Mucosa of rectum (tissue), 2 donors: Measurements from ENCODE around the gene CSF1.
"Not testable (repeated sequence)": the region's sequence is repeated elsewhere in the genome, so short reads cannot be mapped to it uniquely, and the experiment has no call there.

Experiments
- H3K27ac ChIP-seq, 2 donors: one replicate each; pipeline ENCODE4 v1.7.0; 2013; ENCODE audit warnings: inconsistent platforms in 2 of 2, low read depth in 2 of 2, low read length in 2 of 2
- H3K27me3 ChIP-seq, 2 donors: one replicate each; pipeline ENCODE4 v1.7.0; 2013; ENCODE audit warnings: low read length in 2 of 2; ENCODE audit not compliant: control insufficient read depth in 2 of 2, insufficient read depth in 2 of 2
- H3K36me3 ChIP-seq, 2 donors: one replicate each; pipeline ENCODE4 v1.7.0; 2013; ENCODE audit warnings: low read length in 2 of 2; ENCODE audit not compliant: control insufficient read depth in 2 of 2, insufficient read depth in 2 of 2
- H3K4me1 ChIP-seq, 2 donors: one replicate each; pipeline ENCODE4 v1.7.0; 2013; ENCODE audit warnings: low read length in 2 of 2, mild to moderate bottlenecking in 1 of 2; ENCODE audit not compliant: control insufficient read depth in 2 of 2, insufficient read depth in 2 of 2
- H3K4me3 ChIP-seq, 2 donors: one replicate each; pipeline ENCODE4 v1.7.0; 2013; ENCODE audit warnings: low read length in 2 of 2
- H3K9ac ChIP-seq, 2 donors: one replicate each; pipeline ENCODE4 v1.7.0; 2013; ENCODE audit warnings: low read length in 2 of 2, low read depth in 1 of 2, mild to moderate bottlenecking in 1 of 2
- H3K9me3 ChIP-seq, 2 donors: one replicate each; pipeline ENCODE4 v1.7.0; 2013; ENCODE audit warnings: low read length in 2 of 2; ENCODE audit not compliant: control insufficient read depth in 2 of 2
- donor health status: healthy.
- donor health status: Normal muscosa, but diverticular disease.

The CSF1 gene

GRCh38 chr1:109910123-109910962 is at the start of gene CSF1:
CSF1 (plus strand) TSS chr1:109910849; CDS start chr1:109911024, 175 bp downstream.
- peak within 1 kb of the TSS; percentile 76 to 78 for H3K4me3 ChIP-seq
- H3K9me3 ChIP-seq: no peaks in the 10 kb centered on the region
- H3K27me3 ChIP-seq: no peaks in the 10 kb centered on the region
- peak within 1 kb of the TSS; percentile 65 to 79 for H3K27ac ChIP-seq
- H3K9ac ChIP-seq: peak within 1 kb of the TSS; percentile 70 to 77
- H3K4me1 ChIP-seq: peaks cover 14 to 19% of the 10 kb centered on the region in 2 donors
- peaks cover 0 to 2% of the 10 kb centered on the region in 2 donors for H3K36me3 ChIP-seq

GRCh38 chr1:109861616-109862015 is 49.0 kb upstream of the CSF1 start:
- H3K4me3 ChIP-seq, H3K36me3 ChIP-seq, H3K27me3 ChIP-seq, H3K27ac ChIP-seq, H3K9me3 ChIP-seq, H3K9ac ChIP-seq, H3K4me1 ChIP-seq: not testable (repeated sequence)

- H3K4me1 ChIP-seq: peaks cover 0 to 8% of the 10 kb centered on the region in 2 donors
- H3K27me3 ChIP-seq: no peaks in the 10 kb centered on the region
- H3K4me3 ChIP-seq: peak overlapping the region in 1 of 2 donors; percentile 37
- H3K9me3 ChIP-seq: no peaks in the 10 kb centered on the region
- no peak overlapping the region for H3K9ac ChIP-seq
- no peaks in the 10 kb centered on the region for H3K36me3 ChIP-seq
- peak overlapping the region in 1 of 2 donors; percentile 69 for H3K27ac ChIP-seq
Measured at GRCh38 chr1:109863667-109864046, 47.0 kb upstream of the CSF1 start.

GRCh38 chr1:109864047-109864822 is 46.4 kb upstream of the CSF1 start:
- H3K36me3 ChIP-seq: no peaks in the 10 kb centered on the region
- no peak overlapping the region for H3K9ac ChIP-seq
- peak overlapping the region; percentile 18 to 69 for H3K27ac ChIP-seq
- peak overlapping the region in 1 of 2 donors; percentile 37 for H3K4me3 ChIP-seq
- H3K27me3 ChIP-seq: no peaks in the 10 kb centered on the region
- H3K4me1 ChIP-seq: peaks cover 0 to 8% of the 10 kb centered on the region in 2 donors
- no peaks in the 10 kb centered on the region for H3K9me3 ChIP-seq

GRCh38 chr1:109864930-109865612 is 45.6 kb upstream of the CSF1 start:
- peaks cover 0 to 8% of the 10 kb centered on the region in 2 donors for H3K4me1 ChIP-seq
- H3K27ac ChIP-seq: peak overlapping the region; percentile 18 to 69
- no peaks in the 10 kb centered on the region for H3K9me3 ChIP-seq
- no peaks in the 10 kb centered on the region for H3K36me3 ChIP-seq
- no peaks in the 10 kb centered on the region for H3K27me3 ChIP-seq
- no peak overlapping the region for H3K4me3 ChIP-seq
- no peak overlapping the region for H3K9ac ChIP-seq

- Histone ChIP-seq H3K9me3 (no peaks in the 10 kb centered on the region), H3K4me3 (no peak overlapping the region), H3K9ac (no peak overlapping the region), H3K27me3 (no peaks in the 10 kb centered on the region), H3K36me3 (no peaks in the 10 kb centered on the region), H3K4me1 (peaks cover 0 to 8% of the 10 kb centered on the region in 2 donors), H3K27ac (no peak overlapping the region)
Measured at GRCh38 chr1:109866071-109866470, 44.6 kb upstream of the CSF1 start.

- H3K27me3 ChIP-seq: no peaks in the 10 kb centered on the region
- H3K9me3 ChIP-seq: no peaks in the 10 kb centered on the region
- H3K27ac ChIP-seq: peak overlapping the region in 1 of 2 donors; percentile 11
- H3K4me3 ChIP-seq: no peak overlapping the region
- no peaks in the 10 kb centered on the region for H3K36me3 ChIP-seq
- H3K9ac ChIP-seq: no peak overlapping the region
- peaks cover 0 to 8% of the 10 kb centered on the region in 2 donors for H3K4me1 ChIP-seq
Measured at GRCh38 chr1:109873278-109874175, 37.1 kb upstream of the CSF1 start.

- no peaks in the 10 kb centered on the region for H3K36me3 ChIP-seq
- no peak overlapping the region for H3K4me3 ChIP-seq
- no peak overlapping the region for H3K9ac ChIP-seq
- H3K4me1 ChIP-seq: peaks cover 0 to 8% of the 10 kb centered on the region in 2 donors
- H3K27ac ChIP-seq: no peak overlapping the region
- no peaks in the 10 kb centered on the region for H3K9me3 ChIP-seq
- H3K27me3 ChIP-seq: no peaks in the 10 kb centered on the region
Measured at GRCh38 chr1:109874445-109874844, 36.2 kb upstream of the CSF1 start.

GRCh38 chr1:109875874-109876273 is 34.8 kb upstream of the CSF1 start:
- H3K9me3 ChIP-seq: no peaks in the 10 kb centered on the region
- no peaks in the 10 kb centered on the region for H3K27me3 ChIP-seq
- H3K9ac ChIP-seq: no peak overlapping the region
- H3K4me1 ChIP-seq: peaks cover 0 to 8% of the 10 kb centered on the region in 2 donors
- H3K36me3 ChIP-seq: no peaks in the 10 kb centered on the region
- no peak overlapping the region for H3K4me3 ChIP-seq
- H3K27ac ChIP-seq: no peak overlapping the region
